A172 (cell line): ENCODE results near the gene PRELID2. TPM values are rescaled to one million over a fixed set of nuclear protein-coding genes. Genes with fewer than 3 reads are reported as not detected.
"Not testable (repeated sequence)": the region's sequence is repeated elsewhere in the genome, so short reads cannot be mapped to it uniquely, and the experiment has no call there.

Experiments
- DNase-seq: peaks from one replicate; pipeline ENCODE4 v3.0.0-alpha.2; 2015; ENCODE audit warnings: low spot score
- total RNA-seq: library from RNA; depleted of rRNA; stranded (reverse); fragments of >200 nt; shearing (Covaris generic); gene quantifications from 2 replicates; pipeline ENCODE4 v1.2.3, GENCODE V29; 2014; rRNA removed

Gene PRELID2
- total RNA-seq, 1 experiment from 2014 or later, result 28.1 TPM

DNA sequence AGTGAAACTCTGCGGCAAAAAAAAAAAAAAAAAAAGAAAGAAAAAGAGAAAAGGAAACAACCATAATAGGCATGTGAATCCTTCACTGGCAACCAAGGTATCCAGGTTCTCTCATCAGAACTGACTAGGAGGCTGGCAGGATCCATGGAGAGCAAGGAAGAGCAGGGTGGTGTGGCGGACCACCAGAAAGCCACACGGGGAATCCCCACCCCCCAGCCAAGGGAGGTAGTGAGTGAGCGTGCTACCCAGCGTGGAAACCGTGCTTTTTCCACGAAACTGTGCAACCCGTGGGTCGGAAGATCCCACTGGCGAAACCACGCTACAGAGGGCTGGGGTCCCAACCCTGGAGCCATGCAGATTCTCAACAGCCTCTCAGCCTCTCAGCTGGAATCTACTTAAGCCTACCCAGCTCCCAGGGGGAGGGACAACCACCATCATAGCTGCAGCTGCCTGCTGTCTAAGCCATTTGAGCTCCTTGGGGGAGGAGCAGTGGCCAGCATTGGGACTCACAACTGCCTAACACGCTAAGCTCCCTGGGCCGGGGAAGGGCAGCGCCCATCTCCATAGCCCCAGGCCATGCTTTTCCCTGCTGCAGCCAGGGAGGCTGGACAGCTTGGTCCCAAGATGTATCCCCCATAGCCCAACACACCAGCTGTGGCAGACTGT lies 91.6 kb downstream of the PRELID2 start:
- DNase-seq, result no peak

DNA sequence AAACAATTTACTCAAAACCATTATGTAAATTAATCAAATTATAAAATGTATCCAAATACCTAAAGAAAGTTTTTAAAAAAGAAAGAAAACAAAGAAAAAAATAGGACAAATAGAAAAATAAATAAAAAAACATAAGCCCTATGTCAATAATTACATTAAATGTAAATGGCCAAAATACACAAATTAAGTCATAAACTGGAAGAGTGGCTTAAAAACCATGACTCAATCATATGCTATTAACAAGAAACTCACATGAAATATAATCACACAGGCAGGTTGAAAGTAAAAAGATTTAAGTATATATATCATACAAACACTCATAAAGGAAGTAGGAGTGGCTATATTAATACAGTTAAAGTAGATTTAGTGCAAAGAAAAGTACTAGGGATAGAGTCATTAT lies 95.3 kb downstream of the PRELID2 start:
- DNase-seq, result no peak

DNA sequence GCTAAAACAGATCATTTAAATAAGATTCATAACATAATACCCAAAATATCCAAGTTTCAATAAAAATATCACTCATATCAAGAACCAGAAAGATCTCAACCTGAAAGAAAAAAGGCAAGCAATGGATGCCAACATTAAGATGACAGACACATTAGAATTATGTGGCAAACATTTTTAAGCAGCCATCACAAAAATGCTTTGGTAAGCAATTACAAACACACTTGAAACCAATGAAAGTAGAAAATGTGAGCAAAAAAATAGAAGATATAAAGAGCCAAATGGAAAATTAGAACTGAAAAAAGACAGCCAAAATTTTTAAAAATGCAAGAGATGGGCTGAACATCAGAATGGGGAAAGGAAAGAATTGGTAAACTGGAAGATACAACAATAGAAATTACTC lies 96.9 kb downstream of the PRELID2 start:
- no peak for DNase-seq

DNA sequence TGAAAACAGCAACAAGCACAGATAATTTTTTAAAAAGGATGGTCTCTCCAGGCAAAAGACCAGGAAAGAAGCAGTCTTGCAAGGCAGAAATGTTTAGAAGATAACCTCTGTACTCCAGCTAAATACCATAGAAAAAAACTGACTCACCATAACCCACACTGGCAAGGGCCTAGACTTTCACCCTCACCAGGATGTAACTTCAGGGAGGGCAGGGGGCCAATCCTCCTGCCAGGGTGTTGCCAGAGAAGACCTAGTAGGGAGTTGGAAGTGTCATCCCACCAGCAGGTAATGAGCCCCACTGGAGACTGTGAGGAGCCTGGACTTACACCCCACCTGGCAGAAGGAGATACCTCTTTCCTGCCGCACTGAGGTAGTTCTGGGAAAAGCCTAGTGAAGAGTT lies 97.6 kb downstream of the PRELID2 start:
- DNase-seq, result no peak

DNA sequence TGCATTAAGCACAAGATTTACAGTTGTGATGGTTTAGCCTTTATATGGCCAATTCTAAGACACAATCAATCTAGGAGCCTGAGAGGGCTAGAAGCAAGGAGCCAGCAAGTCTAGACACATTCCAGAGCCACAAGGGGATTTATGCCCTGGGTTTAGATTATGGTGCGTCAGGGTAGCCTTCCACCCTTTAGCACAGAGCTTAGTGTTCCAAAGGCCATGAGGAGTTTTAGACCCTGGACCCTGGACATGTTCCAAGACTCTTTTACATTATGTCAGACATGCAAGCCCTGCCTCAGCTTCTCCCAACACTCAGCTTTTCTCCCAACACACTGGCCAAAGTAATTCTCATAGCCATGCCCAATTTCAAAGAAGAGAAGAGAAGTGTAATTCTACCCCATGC lies 105.2 kb downstream of the PRELID2 start:
- DNase-seq, result not testable (repeated sequence)

DNA sequence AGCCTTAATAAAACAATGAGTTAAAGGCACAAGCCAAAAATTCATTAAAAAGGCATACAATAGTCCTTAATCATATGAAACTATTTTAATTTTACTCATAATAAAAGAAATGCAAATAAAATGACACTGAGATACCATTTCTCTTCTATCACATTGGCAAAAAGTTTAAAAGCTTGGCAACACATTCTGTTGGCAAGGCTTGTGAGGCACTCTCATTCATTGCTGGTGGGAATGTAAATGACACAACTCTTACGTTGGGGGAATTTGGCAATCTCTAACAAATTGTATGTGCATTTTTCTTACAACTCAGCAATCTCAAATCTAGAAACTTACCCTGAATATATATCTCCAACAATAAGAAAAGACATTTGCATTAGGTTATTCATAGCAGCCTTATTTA lies 111.6 kb downstream of the PRELID2 start:
- DNase-seq, result no peak

GRCh38 chr5:145718956-145719355 lies 116.2 kb downstream of the PRELID2 start:
- peak; percentile 54 for DNase-seq

DNA sequence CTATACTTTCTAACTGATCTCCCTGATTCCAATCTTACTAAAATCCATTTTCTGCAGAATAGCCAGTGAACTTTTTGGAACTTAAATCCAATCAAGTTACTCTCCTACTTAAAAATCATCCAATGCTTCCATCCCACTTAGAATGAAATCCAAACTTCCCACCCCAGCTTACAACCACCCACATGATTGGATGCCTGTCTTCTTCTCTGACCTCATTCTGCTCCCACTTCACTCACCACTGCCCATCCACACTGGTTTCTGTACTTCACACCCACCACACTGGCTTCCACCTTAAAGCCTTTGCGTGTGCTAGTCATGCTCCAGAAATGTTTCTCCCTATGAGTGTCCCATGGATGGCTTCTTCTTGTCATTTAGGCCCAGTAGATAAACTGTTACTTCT lies 119.7 kb downstream of the PRELID2 start:
- no peak for DNase-seq

- no peak for DNase-seq
These were observed 122.9 kb downstream of the PRELID2 start for GRCh38 chr5:145712245-145712644.

DNA sequence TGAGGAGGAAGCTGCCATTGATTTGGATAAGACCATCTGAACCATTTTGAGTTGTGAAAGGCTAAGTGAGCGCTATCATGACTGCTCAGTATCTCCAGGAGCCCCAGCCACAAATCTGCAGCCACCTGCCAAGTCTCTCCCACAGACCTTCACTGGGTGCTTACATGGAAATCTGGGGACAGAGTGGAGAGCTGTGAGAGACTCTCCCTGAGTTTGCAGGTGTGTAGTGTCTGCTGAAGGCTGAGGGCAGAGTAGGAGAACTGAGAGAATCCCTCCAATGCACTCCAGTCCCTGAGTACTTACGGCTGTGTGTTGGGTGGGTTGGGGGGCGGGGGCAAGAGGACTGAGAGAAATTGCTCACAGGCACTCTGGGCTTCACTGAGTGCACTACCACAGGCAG lies 123.7 kb downstream of the PRELID2 start:
- DNase-seq, result no peak

Other genes starting within 250 kb of the PRELID2 start
- gene GRXCR2, start 37.7 kb upstream of the PRELID2 start, total RNA-seq, result not detected in 2 replicates
- 5.9 TPM in 2 replicates for gene SH3RF2, start 101.2 kb upstream of the PRELID2 start, total RNA-seq